Endothelial cell of umbilical vein (primary cell): Measurements from ENCODE around the gene ABCA7. TPM values are rescaled to one million over a fixed set of nuclear protein-coding genes. Genes with fewer than 3 reads are reported as not detected.

ENCODE experiments used
- BruUV-seq: library from RNA; stranded (reverse); fragments of 400-500 nt; replicated peaks from 2 replicates; lab custom pipeline; 2021; lab: Mats Ljungman, UMichigan
- CTCF ChIA-PET: fragments of 300-600, 350-600 bp; sonication (Branson Sonifier 250); formaldehyde crosslinking; loops from one replicate; lab custom pipeline; 2021; ENCODE audit warnings: antibody characterized with exemption, inconsistent platforms; lab: Charles Lee
- POLR2A ChIA-PET: fragments of 300-600, 350-600 bp; sonication (Branson Sonifier 250); formaldehyde crosslinking; loops from one replicate; lab custom pipeline; 2021; ENCODE audit warnings: antibody characterized with exemption, inconsistent platforms; lab: Charles Lee
- DNase-seq: peaks from one replicate; pipeline ENCODE4 v3.0.0-alpha.2; 2011; ENCODE audit warnings: low read depth, low spot score
- FAIRE-seq: peaks from 2 replicates; lab custom pipeline; 2011; peaks lifted over from hg19 to GRCh38; lab: Jason Lieb, UNC
- H2AFZ ChIP-seq: 2 replicates; pipeline ENCODE4 v1.6.0; 2012; ENCODE audit warnings: low read depth, low read length, control low read depth, inconsistent platforms
- H3K27ac ChIP-seq: 2 replicates; pipeline ENCODE4 v1.5.1; 2011; ENCODE audit warnings: low read depth, mild to moderate bottlenecking, control low read depth, low read length, moderate library complexity; ENCODE audit not compliant: insufficient read depth
- H3K27me3 ChIP-seq, 2 experiments: 2 replicates each; pipeline versions ENCODE4 v1.6.0 to v1.6.1; 2011; ENCODE audit warnings: low read length in 2 of 2, mixed read lengths in 1 of 2; ENCODE audit not compliant: control insufficient read depth in 2 of 2, insufficient read depth in 2 of 2
- H3K36me3 ChIP-seq, 2 experiments: 2 replicates in 1 of 2; 3 replicates in 1 of 2; pipeline ENCODE4 v1.5.1; 2011; ENCODE audit warnings: low read length in 2 of 2, mild to moderate bottlenecking in 1 of 2, moderate library complexity in 1 of 2; ENCODE audit not compliant: control insufficient read depth in 2 of 2, insufficient read depth in 2 of 2; ENCODE audit errors: extremely low read depth in 1 of 2
- H3K4me1 ChIP-seq: 3 replicates; pipeline ENCODE4 v1.5.1; 2011; ENCODE audit warnings: mild to moderate bottlenecking, low read length; ENCODE audit not compliant: control insufficient read depth, insufficient read depth; ENCODE audit errors: extremely low read depth
- H3K4me2 ChIP-seq: 2 replicates; pipeline ENCODE4 v1.6.1; 2011; ENCODE audit warnings: low read length, control low read depth, mixed read lengths; ENCODE audit not compliant: insufficient read depth
- H3K4me3 ChIP-seq, 3 experiments: fragments of 200-600 bp in 1 of 3; sonication (generic), shearing (Covaris generic) in 1 of 3; replicated peaks in 1 of 3; 2 replicates each; pipeline ENCODE4 v1.5.1; 2011 to 2016; ENCODE audit warnings: control low read depth in 3 of 3, low read length in 3 of 3, mild to moderate bottlenecking in 2 of 3, inconsistent platforms in 1 of 3, low read depth in 1 of 3, moderate library complexity in 1 of 3; ENCODE audit not compliant: insufficient read depth in 1 of 3
- H3K79me2 ChIP-seq: 2 replicates; pipeline ENCODE4 v1.6.0; 2012; ENCODE audit warnings: low read length, inconsistent platforms; ENCODE audit not compliant: control insufficient read depth, insufficient read depth
- H3K9ac ChIP-seq: replicated peaks from 2 replicates; pipeline ENCODE3; 2011; ENCODE audit warnings: low read length, control low read depth; ENCODE audit not compliant: insufficient read depth; ENCODE audit errors: extremely low read depth
- H3K9me1 ChIP-seq: replicated peaks from 3 replicates; pipeline ENCODE4 v1.6.0; 2011; ENCODE audit warnings: mild to moderate bottlenecking, low read length; ENCODE audit not compliant: control insufficient read depth, insufficient read depth; ENCODE audit errors: extremely low read depth
- H3K9me3 ChIP-seq: replicated peaks from 2 replicates; pipeline ENCODE4 v1.5.1; 2012; ENCODE audit warnings: low read length, inconsistent platforms; ENCODE audit not compliant: control insufficient read depth, insufficient read depth
- H4K20me1 ChIP-seq: replicated peaks from 2 replicates; pipeline ENCODE3; 2011; ENCODE audit warnings: mild to moderate bottlenecking, low read length; ENCODE audit not compliant: control insufficient read depth, insufficient read depth; ENCODE audit errors: extremely low read depth
- EZH2 ChIP-seq: IDR thresholded peaks from 2 replicates; pipeline ENCODE4 v1.6.1; 2012; ENCODE audit warnings: borderline replicate concordance, low read depth, mild to moderate bottlenecking, moderate library complexity, low read length, inconsistent platforms; ENCODE audit not compliant: severe bottlenecking
- FOS ChIP-seq: IDR thresholded peaks from 2 replicates; pipeline ENCODE4 v1.6.1; 2011; ENCODE audit warnings: mild to moderate bottlenecking, low read length, moderate library complexity, borderline replicate concordance; ENCODE audit not compliant: insufficient read depth
- GATA2 ChIP-seq: IDR thresholded peaks from 2 replicates; pipeline ENCODE4 v1.7.0; 2011; ENCODE audit warnings: low read depth, mild to moderate bottlenecking, moderate library complexity, mixed read lengths, low read length; ENCODE audit not compliant: insufficient read length, insufficient read depth
- MAX ChIP-seq: IDR thresholded peaks from 2 replicates; pipeline ENCODE4 v1.6.1; 2011; ENCODE audit not compliant: insufficient read depth, insufficient read length
- MYC ChIP-seq: IDR thresholded peaks from one replicate; pipeline ENCODE4 v1.6.1; 2011; ENCODE audit warnings: mild to moderate bottlenecking, low read depth, low read length
- POLR2AphosphoS5 ChIP-seq: IDR thresholded peaks from 2 replicates; pipeline ENCODE4 v1.6.1; 2012; ENCODE audit warnings: low read depth, mild to moderate bottlenecking, control low read depth, low read length, moderate library complexity; ENCODE audit not compliant: insufficient read depth
- dilution Hi-C: fragments of 300-500 bp; cut with MboI; formaldehyde crosslinking; loops from one replicate; pipeline ENCODE4 v1.15.0; 2019; ENCODE audit warnings: low sequenced_read_pairs; ENCODE audit not compliant: extremely low pct_ligation_motif_present
- intact Hi-C: fragments of 100-400 bp; cut with micrococcal nuclease; formaldehyde crosslinking; loops from one replicate; pipeline ENCODE4 v1.10.0; 2022
- polyA plus RNA-seq, 4 experiments: library from polyadenylated mRNA; depleted of rRNA in 3 of 4; stranded (reverse) in 3 of 4; unstranded in 1 of 4; fragments of >200 nt; gene quantifications; 2 replicates each; pipeline versions ENCODE4 v1.2.1 to v1.2.3, GENCODE V29; 2011 to 2012; ENCODE audit warnings: missing spikeins in 1 of 4
- total RNA-seq: library from RNA; stranded (reverse); gene quantifications from 2 replicates; pipeline ENCODE4 v1.2.3, GENCODE V29; 2021

ABCA7 gene
- total and polyA plus RNA-seq, 2 donors (not counting 3 experiments of a cell fraction or from before 2014, with no cell fraction given): 5.7 to 9.8 TPM

- Histone ChIP-seq H3K4me2 (no peak overlapping the region), H2AFZ (no peak overlapping the region), H3K79me2 (no peaks in the 10 kb centered on the region), H3K9ac (no peak overlapping the region), H3K9me3 (no peaks in the 10 kb centered on the region), H3K4me3 (no peak overlapping the region), H3K27ac (no peak overlapping the region), H4K20me1 (no peaks in the 10 kb centered on the region), H3K27me3 (no peaks in the 10 kb centered on the region), H3K9me1 (no peaks in the 10 kb centered on the region), H3K4me1 (no peaks in the 10 kb centered on the region), H3K36me3 (no peaks in the 10 kb centered on the region)
- no peak for FAIRE-seq
- no peak for DNase-seq
- no peak for TF ChIP-seq MYC
- no peak for TF ChIP-seq MAX
- TF ChIP-seq FOS: no peak
- TF ChIP-seq POLR2AphosphoS5: no peak
- ChIA-PET CTCF (interaction anchor here (1.0 kb wide), 1 partner anchor 18 kb away, joined by 3 read pairs; no protein-coding TSS in a partner anchor), POLR2A (no interaction called here)
- dilution Hi-C loops: no loop called here
- BruUV-seq: no TSS peak
- intact Hi-C loops: no loop called here
Measured at GRCh38 chr19:1046836-1047695, 7.2 kb downstream of the ABCA7 start.

GRCh38 chr19:1047696-1048147, 7.8 kb downstream of the ABCA7 start:
- Histone ChIP-seq H3K27me3 (no peaks in the 10 kb centered on the region), H3K4me1 (no peaks in the 10 kb centered on the region), H3K27ac (no peak overlapping the region), H3K4me3 (no peak overlapping the region), H3K79me2 (no peaks in the 10 kb centered on the region), H3K9ac (no peak overlapping the region), H3K36me3 (no peaks in the 10 kb centered on the region), H3K9me3 (no peaks in the 10 kb centered on the region), H2AFZ (no peak overlapping the region), H3K4me2 (no peak overlapping the region), H4K20me1 (no peaks in the 10 kb centered on the region), H3K9me1 (no peaks in the 10 kb centered on the region)
- POLR2A ChIA-PET: no interaction called here
- intact Hi-C loops (no loop called here), dilution Hi-C loops (no loop called here)
- CTCF ChIA-PET: interaction anchor here (1.0 kb wide), 1 partner anchor 17 kb away, joined by 3 read pairs; no protein-coding TSS in a partner anchor
- BruUV-seq: no TSS peak
- no peak for FAIRE-seq
- TF ChIP-seq MAX (no peak), MYC (no peak), GATA2 (no peak), POLR2AphosphoS5 (no peak), EZH2 (no peak)
- no peak for DNase-seq
